Neural cell (in vitro differentiated cells): Measurements from ENCODE around the gene BCAR3. TPM values are rescaled to one million over a fixed set of nuclear protein-coding genes. Genes with fewer than 3 reads are reported as not detected.

ENCODE experiments used
- H2AFZ ChIP-seq: fragments of 200-600, 300-800 bp; sonication (generic), shearing (Covaris generic); 2 replicates; pipeline ENCODE4 v1.6.0; 2014; ENCODE audit warnings: low read depth, mild to moderate bottlenecking, antibody characterized with exemption, low read length, moderate library complexity
- H3F3A ChIP-seq: fragments of 200-600 bp; shearing (Covaris generic); 2 replicates; pipeline ENCODE4 v1.6.1; 2016; ENCODE audit warnings: mild to moderate bottlenecking, moderate library complexity, mixed read lengths, antibody characterized with exemption, low read length; ENCODE audit not compliant: insufficient read depth, poor library complexity, severe bottlenecking
- H3K27ac ChIP-seq: fragments of 200-600, 300-800 bp; sonication (generic), shearing (Covaris generic); 2 replicates; pipeline ENCODE4 v1.5.1; 2014; ENCODE audit warnings: mild to moderate bottlenecking, low read length, moderate library complexity
- H3K27me3 ChIP-seq: fragments of 300-800, 200-600 bp; sonication (generic), shearing (Covaris generic); 2 replicates; pipeline ENCODE4 v1.6.0; 2014; ENCODE audit warnings: mild to moderate bottlenecking, low read depth, low read length, moderate library complexity; ENCODE audit not compliant: insufficient read depth
- H3K36me3 ChIP-seq: fragments of 300-800, 200-600 bp; sonication (generic), shearing (Covaris generic); 2 replicates; pipeline ENCODE4 v1.5.1; 2014; ENCODE audit warnings: mild to moderate bottlenecking, antibody characterized with exemption, low read length, moderate library complexity; ENCODE audit not compliant: insufficient read depth
- H3K4me2 ChIP-seq: fragments of 300-800, 200-600 bp; sonication (generic), shearing (Covaris generic); 2 replicates; pipeline ENCODE4 v1.6.0; 2014; ENCODE audit warnings: mild to moderate bottlenecking, low read length
- H3K4me3 ChIP-seq: fragments of 300-800, 200-600 bp; sonication (generic), shearing (Covaris generic); 2 replicates; pipeline ENCODE4 v1.5.1; 2014; ENCODE audit warnings: mild to moderate bottlenecking, low read length, moderate library complexity
- H3K79me2 ChIP-seq: fragments of 200-600 bp; shearing (Covaris generic); replicated peaks from 2 replicates; pipeline ENCODE4 v1.6.0; 2014; ENCODE audit warnings: mild to moderate bottlenecking, low read length, moderate library complexity; ENCODE audit not compliant: insufficient read depth
- H3K9ac ChIP-seq: fragments of 300-800, 200-600 bp; sonication (generic), shearing (Covaris generic); 2 replicates; pipeline ENCODE4 v1.6.1; 2016; ENCODE audit warnings: mild to moderate bottlenecking, low read length, mixed read lengths
- H3K9me2 ChIP-seq: fragments of 200-600 bp; shearing (Covaris generic); 2 replicates; pipeline ENCODE4 v1.6.1; 2016; ENCODE audit warnings: mild to moderate bottlenecking, low read length, mixed read lengths; ENCODE audit not compliant: insufficient read depth
- H3K9me3 ChIP-seq: fragments of 200-600, 300-800 bp; sonication (generic), shearing (Covaris generic); 2 replicates; pipeline ENCODE4 v1.6.1; 2016; ENCODE audit warnings: mild to moderate bottlenecking, mixed run types, low read length, moderate library complexity, mixed read lengths
- H4K20me1 ChIP-seq: fragments of 200-600 bp; shearing (Covaris generic); 2 replicates; pipeline ENCODE4 v1.6.1; 2016; ENCODE audit warnings: mild to moderate bottlenecking, mixed run types; ENCODE audit not compliant: insufficient read depth
- CTCF ChIP-seq: fragments of 450-650 bp; IDR thresholded peaks from 2 replicates; pipeline ENCODE4 v1.5.1; 2014; ENCODE audit warnings: antibody characterized with exemption, mild to moderate bottlenecking, moderate library complexity; ENCODE audit not compliant: poor library complexity, severe bottlenecking
- EP300 ChIP-seq: fragments of 450-650 bp; conservative IDR thresholded peaks from 2 replicates; pipeline ENCODE4 v1.6.1; 2014; ENCODE audit warnings: antibody characterized with exemption, mild to moderate bottlenecking, moderate library complexity; ENCODE audit not compliant: poor library complexity, severe bottlenecking
- EZH2 ChIP-seq: fragments of 200-600, 300-800 bp; shearing (Covaris generic), sonication (generic); IDR thresholded peaks from 2 replicates; pipeline ENCODE4 v1.6.1; 2014; ENCODE audit warnings: antibody characterized with exemption, low read length, borderline replicate concordance, mild to moderate bottlenecking; ENCODE audit not compliant: insufficient read depth, poor library complexity, severe bottlenecking
- MXI1 ChIP-seq: fragments of 450-650 bp; conservative IDR thresholded peaks from 2 replicates; pipeline ENCODE4 v1.6.1; 2014; ENCODE audit warnings: antibody characterized with exemption, mild to moderate bottlenecking; ENCODE audit not compliant: poor library complexity, severe bottlenecking
- POLR2AphosphoS5 ChIP-seq: IDR thresholded peaks from 2 replicates; pipeline ENCODE4 v1.6.1; 2012
- RAD21 ChIP-seq: fragments of 450-650 bp; conservative IDR thresholded peaks from 2 replicates; pipeline ENCODE4 v1.6.1; 2014; ENCODE audit warnings: antibody characterized with exemption, mild to moderate bottlenecking, moderate library complexity
- REST ChIP-seq: IDR thresholded peaks from 2 replicates; pipeline ENCODE4 v1.6.1; 2012; ENCODE audit warnings: borderline replicate concordance
- SMC3 ChIP-seq: fragments of 450-650 bp; conservative IDR thresholded peaks from 2 replicates; pipeline ENCODE4 v1.6.1; 2014; ENCODE audit warnings: antibody characterized with exemption, mild to moderate bottlenecking, moderate library complexity; ENCODE audit not compliant: poor library complexity
- TAF1 ChIP-seq: IDR thresholded peaks from 2 replicates; pipeline ENCODE4 v1.6.1; 2012; ENCODE audit warnings: low read depth
- polyA plus RNA-seq: library from polyadenylated mRNA; depleted of rRNA; stranded (reverse); fragments of >200 nt; gene quantifications from 2 replicates; pipeline ENCODE4 v1.2.3, GENCODE V29; 2014

Gene BCAR3
- polyA plus RNA-seq, 1 donor from 2014 or later, result 2.5 TPM

GRCh38 chr1:93676427-93676826 is 5.2 kb downstream of the BCAR3 start:
- Histone ChIP-seq H3K4me2 (no peak overlapping the region), H3K4me3 (no peak overlapping the region), H3F3A (no peaks in the 10 kb centered on the region), H3K79me2 (no peaks in the 10 kb centered on the region), H3K9me3 (no peaks in the 10 kb centered on the region), H3K9me2 (no peaks in the 10 kb centered on the region), H3K36me3 (no peaks in the 10 kb centered on the region), H3K27ac (no peak overlapping the region), H3K9ac (no peak overlapping the region), H4K20me1 (no peaks in the 10 kb centered on the region), H2AFZ (no peak overlapping the region), H3K27me3 (peaks cover 20% of the 10 kb centered on the region)
- TF ChIP-seq REST, result no peak
- TF ChIP-seq RAD21, result no peak
- TF ChIP-seq SMC3, result no peak
- no peak for TF ChIP-seq TAF1
- TF ChIP-seq MXI1, result no peak
- TF ChIP-seq POLR2AphosphoS5, result no peak
- TF ChIP-seq CTCF, result no peak
- no peak for TF ChIP-seq EP300
- TF ChIP-seq EZH2, result no peak

GRCh38 chr1:93675931-93676330 is 5.7 kb downstream of the BCAR3 start:
- no peak overlapping the region for H3K9ac ChIP-seq
- H3K4me3 ChIP-seq, result no peak overlapping the region
- no peaks in the 10 kb centered on the region for H3K9me2 ChIP-seq
- H3K9me3 ChIP-seq, result no peaks in the 10 kb centered on the region
- H3K4me2 ChIP-seq, result no peak overlapping the region
- no peak overlapping the region for H3K27ac ChIP-seq
- H3K36me3 ChIP-seq, result no peaks in the 10 kb centered on the region
- no peaks in the 10 kb centered on the region for H4K20me1 ChIP-seq
- H3F3A ChIP-seq, result no peaks in the 10 kb centered on the region
- H3K27me3 ChIP-seq, result peaks cover 15% of the 10 kb centered on the region
- no peak overlapping the region for H2AFZ ChIP-seq
- TF ChIP-seq SMC3, result no peak
- no peak for TF ChIP-seq MXI1
- TF ChIP-seq REST, result no peak
- no peaks in the 10 kb centered on the region for H3K79me2 ChIP-seq
